Naive thymus-derived CD4-positive, alpha-beta T cell (primary cell): ENCODE measurements around the gene SPG7. TPM values are rescaled to one million over a fixed set of nuclear protein-coding genes. Genes with fewer than 3 reads are reported as not detected.
"Not testable (repeated sequence)": the region's sequence is repeated elsewhere in the genome, so short reads cannot be mapped to it uniquely, and the experiment has no call there.

Experiments
- ATAC-seq: fragments of 150-1000 bp; cut with Tn5 transposase; 2 replicates; pipeline ENCODE4 v1.10.0; 2021; ENCODE audit warnings: mild to moderate bottlenecking, moderate library complexity
- CTCF ChIA-PET: fragments of 350-600 bp; sonication (Branson Sonifier 250); formaldehyde crosslinking; loops from one replicate; lab custom pipeline; 2021; ENCODE audit warnings: antibody characterized with exemption; lab: Charles Lee
- POLR2A ChIA-PET: fragments of 350-600 bp; sonication (Branson Sonifier 250); formaldehyde crosslinking; loops from one replicate; lab custom pipeline; 2021; ENCODE audit warnings: antibody characterized with exemption, inconsistent platforms; lab: Charles Lee
- DNase-seq, 9 donors: peaks; one replicate each; pipeline versions ENCODE4 v3.0.0 to v3.0.0-alpha.2; 2020 to 2022; ENCODE audit warnings: mixed read lengths in 1 of 9
- H3K27ac ChIP-seq: one replicate; pipeline ENCODE4 v1.7.0; 2013; ENCODE audit warnings: mild to moderate bottlenecking, low read depth, low read length, moderate library complexity
- H3K27me3 ChIP-seq, 2 donors: one replicate each; pipeline ENCODE4 v1.7.0; 2013; ENCODE audit warnings: low read length in 2 of 2, mild to moderate bottlenecking in 2 of 2, moderate library complexity in 2 of 2; ENCODE audit not compliant: control insufficient read depth in 2 of 2, insufficient read depth in 2 of 2
- H3K36me3 ChIP-seq, 3 experiments: 1 replicate in 2 of 3; 2 replicates in 1 of 3; pipeline ENCODE4 v1.7.0; 2013; ENCODE audit warnings: low read length in 3 of 3, mild to moderate bottlenecking in 3 of 3, moderate library complexity in 1 of 3; ENCODE audit not compliant: insufficient read depth in 3 of 3, control insufficient read depth in 2 of 3
- H3K4me1 ChIP-seq, 2 donors: one replicate each; pipeline ENCODE4 v1.7.0; 2013; ENCODE audit warnings: low read length in 2 of 2, mild to moderate bottlenecking in 2 of 2, moderate library complexity in 1 of 2; ENCODE audit not compliant: control insufficient read depth in 2 of 2, insufficient read depth in 2 of 2
- H3K4me3 ChIP-seq: 2 replicates; pipeline ENCODE4 v1.7.0; 2013; ENCODE audit warnings: mild to moderate bottlenecking, low read length
- H3K9me3 ChIP-seq, 3 experiments: 1 replicate in 2 of 3; 2 replicates in 1 of 3; pipeline ENCODE4 v1.7.0; 2013; ENCODE audit warnings: low read length in 3 of 3; ENCODE audit not compliant: control insufficient read depth in 2 of 3
- H3K27ac Mint-ChIP-seq, 9 donors: one replicate each; pipeline ENCODE4 v1.8.0; 2020 to 2022; ENCODE audit warnings: mixed read lengths in 9 of 9, mild to moderate bottlenecking in 8 of 9, moderate library complexity in 5 of 9, inconsistent platforms in 2 of 9
- H3K27me3 Mint-ChIP-seq, 5 donors: one replicate each; pipeline ENCODE4 v1.8.0; 2021 to 2022; ENCODE audit warnings: mixed read lengths in 5 of 5, mild to moderate bottlenecking in 1 of 5
- H3K36me3 Mint-ChIP-seq, 5 donors: one replicate each; pipeline ENCODE4 v1.8.0; 2020 to 2022; ENCODE audit warnings: mixed read lengths in 5 of 5, mild to moderate bottlenecking in 3 of 5, inconsistent platforms in 1 of 5
- H3K4me1 Mint-ChIP-seq, 7 donors: one replicate each; pipeline ENCODE4 v1.8.0; 2020 to 2022; ENCODE audit warnings: mixed read lengths in 7 of 7, mild to moderate bottlenecking in 3 of 7, inconsistent platforms in 1 of 7
- H3K4me3 Mint-ChIP-seq, 10 donors: one replicate each; pipeline ENCODE4 v1.8.0; 2020 to 2022; ENCODE audit warnings: mild to moderate bottlenecking in 10 of 10, mixed read lengths in 10 of 10, moderate library complexity in 6 of 10, inconsistent platforms in 2 of 10
- H3K9me3 Mint-ChIP-seq, 11 donors: one replicate each; pipeline ENCODE4 v1.8.0; 2020 to 2022; ENCODE audit warnings: mixed read lengths in 11 of 11, mild to moderate bottlenecking in 4 of 11, inconsistent platforms in 1 of 11, moderate library complexity in 1 of 11
- intact Hi-C, 2 donors: fragments of 100-400 bp; cut with micrococcal nuclease; formaldehyde crosslinking; loops; one replicate each; pipeline ENCODE4 v1.15.1; 2023
- polyA plus RNA-seq, 2 donors: library from polyadenylated mRNA; unstranded; fragments of 300-500 nt; fragmentation: Illumina TruSeq; gene quantifications; one replicate each; pipeline ENCODE4 v1.2.3, GENCODE V29; 2021
- total RNA-seq, 6 experiments: library from RNA in 5 of 6; stranded (reverse) in 5 of 6; gene quantifications; 1 replicate in 5 of 6; 2 replicates in 1 of 6; pipeline ENCODE4 v1.2.3 and lab custom pipeline; 2021 to 2026

The SPG7 gene
- total and polyA plus RNA-seq, 7 experiments from 2014 or later, result 48.6 to 181 (median 151) TPM

GRCh38 chr16:89565506-89566372 is 57.5 kb downstream of the SPG7 start:
- Mint-ChIP-seq H3K27me3 (no peaks in the 10 kb centered on the region), H3K4me3 (peak overlapping the region; percentile 50 to 80 (median 65)), H3K4me1 (peaks cover 32 to 49% (median 46%) of the 10 kb centered on the region in 7 donors), H3K9me3 (peaks cover 0 to 4% (median 0%) of the 10 kb centered on the region in 11 donors), H3K27ac (peak overlapping the region in 7 of 9 donors; percentile 11 to 81 (median 58)), H3K36me3 (peaks cover 11 to 36% (median 15%) of the 10 kb centered on the region in 5 donors)
- Histone ChIP-seq H3K36me3 (peaks cover 16 to 39% (median 26%) of the 10 kb centered on the region in 3 experiments), H3K4me3 (peak overlapping the region; percentile 50), H3K27ac (peak overlapping the region; percentile 15), H3K27me3 (no peaks in the 10 kb centered on the region), H3K9me3 (no peaks in the 10 kb centered on the region), H3K4me1 (peaks cover 33 to 43% of the 10 kb centered on the region in 2 donors)
- ChIA-PET POLR2A (interaction anchor here (0.6 to 1.2 kb wide), 2 partner anchors 10 to 204 kb away, joined by 3 read pairs; partner anchors contain the start of gene CPNE7), CTCF (no interaction called here)
- ATAC-seq (peak; percentile 62), DNase-seq (peak in 5 of 9 donors; percentile 29 to 67 (median 33))
- intact Hi-C loops, result no loop called here

DNA sequence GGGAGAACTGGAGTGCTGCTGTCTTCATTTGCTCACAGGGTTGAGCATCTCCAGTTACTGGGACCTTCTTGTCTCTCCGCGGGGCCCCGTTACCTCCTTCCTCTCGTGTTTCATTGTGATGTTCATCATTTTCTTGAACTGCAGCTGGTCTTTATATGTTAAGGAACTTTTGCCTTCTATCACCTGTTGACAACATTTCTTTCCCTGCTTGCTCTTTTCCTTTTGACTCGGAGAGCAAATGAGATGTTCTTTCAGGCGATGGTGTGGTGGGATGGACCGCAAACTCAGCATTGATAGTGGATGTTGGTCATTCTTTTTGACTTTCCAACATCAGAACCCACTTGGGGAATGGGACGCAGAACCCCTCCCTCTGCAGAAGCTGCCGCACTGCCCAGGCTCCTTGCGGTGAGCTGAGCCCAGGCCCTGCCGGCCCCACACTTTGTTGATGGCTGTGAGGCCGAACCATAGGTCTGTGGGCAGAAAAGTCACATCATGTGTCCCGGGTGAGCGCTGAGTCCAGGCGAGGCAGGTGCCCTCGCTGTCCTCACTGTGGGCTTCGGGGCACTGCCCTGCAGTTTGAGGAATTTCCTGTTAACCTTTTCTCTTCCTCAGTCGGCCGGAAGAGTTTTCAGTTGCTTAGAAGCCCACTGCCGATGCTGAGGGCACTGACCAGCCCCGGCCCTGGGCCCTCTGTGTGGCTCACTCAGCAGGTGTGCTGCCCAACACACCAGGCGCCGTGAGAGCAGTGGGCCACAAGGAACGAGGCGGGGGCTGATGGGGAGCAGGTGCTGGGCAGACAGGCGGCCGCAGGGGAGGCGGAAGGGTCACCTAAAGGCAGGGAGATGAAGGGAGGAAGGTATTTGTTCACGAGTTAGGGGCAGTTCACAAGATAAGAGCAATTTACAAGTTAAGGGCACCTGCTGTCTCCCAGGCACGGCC is 59.7 kb downstream of the SPG7 start:
- Histone ChIP-seq H3K4me1 (peaks cover 23 to 27% of the 10 kb centered on the region in 2 donors), H3K9me3 (no peaks in the 10 kb centered on the region), H3K36me3 (peaks cover 12 to 19% (median 14%) of the 10 kb centered on the region in 3 experiments), H3K4me3 (no peak overlapping the region), H3K27ac (no peak overlapping the region), H3K27me3 (no peaks in the 10 kb centered on the region)
- Mint-ChIP-seq H3K9me3 (peaks cover 0 to 4% (median 0%) of the 10 kb centered on the region in 11 donors), H3K4me3 (no peak overlapping the region), H3K36me3 (peaks cover 0 to 20% (median 4%) of the 10 kb centered on the region in 5 donors), H3K27ac (peak overlapping the region in 1 of 9 donors; percentile 12), H3K27me3 (peaks cover 0 to 9% (median 5%) of the 10 kb centered on the region in 5 donors), H3K4me1 (peaks cover 26 to 50% (median 43%) of the 10 kb centered on the region in 7 donors)
- no peak for ATAC-seq
- ChIA-PET POLR2A (no interaction called here), CTCF (no interaction called here)
- no peak for DNase-seq
- intact Hi-C loops, result no loop called here

DNA sequence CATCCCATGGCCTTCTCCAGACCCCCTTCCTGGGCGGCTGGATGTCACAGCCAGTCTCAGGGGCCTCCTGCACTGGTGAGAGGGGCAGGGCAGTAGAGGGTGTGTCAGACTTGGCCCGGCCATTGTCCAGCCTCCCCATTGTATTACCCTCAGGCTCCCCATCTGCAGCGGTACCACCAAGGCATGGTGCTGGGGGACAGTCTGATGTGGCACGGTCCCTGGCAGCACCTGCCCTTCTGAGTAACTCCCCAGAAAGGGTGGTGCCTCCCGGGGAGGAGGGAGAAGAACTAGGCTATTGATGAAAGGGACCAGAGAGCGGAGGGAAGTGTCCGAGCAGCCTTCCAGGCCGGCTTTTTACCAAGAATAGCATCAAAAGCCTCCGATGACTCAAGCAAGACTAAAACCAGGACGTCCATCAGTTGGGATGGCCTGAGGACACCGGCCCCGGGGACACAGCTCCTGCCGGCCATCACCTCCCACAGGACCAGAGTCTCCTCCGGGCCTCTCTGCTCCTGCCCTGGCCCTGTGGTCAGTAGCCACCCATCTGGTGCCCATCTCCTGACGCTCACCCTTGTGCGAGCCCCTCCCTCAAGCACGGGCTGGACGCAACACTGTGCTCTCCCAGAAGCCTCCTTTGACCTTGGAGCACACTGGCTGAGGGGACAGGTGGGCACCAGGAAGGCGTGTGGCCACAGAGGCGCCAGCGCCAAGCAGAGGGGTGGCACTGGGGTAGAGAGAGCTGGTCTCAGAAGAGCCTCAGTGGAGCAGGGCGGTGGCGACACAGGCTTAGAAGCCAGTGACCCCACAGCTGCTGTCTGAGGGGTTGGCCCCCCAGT is 61.5 kb downstream of the SPG7 start:
- ATAC-seq, result no peak
- POLR2A ChIA-PET, result interaction anchor here (0.6 kb wide), 1 partner anchor 146 kb away, joined by 3 read pairs; no protein-coding TSS in a partner anchor
- H3K27me3 ChIP-seq, result no peaks in the 10 kb centered on the region
- H3K4me3 Mint-ChIP-seq, result no peak overlapping the region
- H3K36me3 Mint-ChIP-seq, result peaks cover 0 to 6% (median 0%) of the 10 kb centered on the region in 5 donors
- peaks cover 3 to 20% (median 12%) of the 10 kb centered on the region in 5 donors for H3K27me3 Mint-ChIP-seq
- intact Hi-C loops, result no loop called here
- peaks cover 23 to 47% (median 33%) of the 10 kb centered on the region in 7 donors for H3K4me1 Mint-ChIP-seq
- no peak overlapping the region for H3K4me3 ChIP-seq
- H3K36me3 ChIP-seq, result peaks cover 0 to 2% (median 0%) of the 10 kb centered on the region in 3 experiments
- H3K27ac ChIP-seq, result no peak overlapping the region
- CTCF ChIA-PET, result no interaction called here
- no peak overlapping the region for H3K27ac Mint-ChIP-seq
- H3K4me1 ChIP-seq, result peaks cover 15 to 24% of the 10 kb centered on the region in 2 donors
- H3K9me3 ChIP-seq, result no peaks in the 10 kb centered on the region
- peaks cover 0 to 3% (median 0%) of the 10 kb centered on the region in 11 donors for H3K9me3 Mint-ChIP-seq
- DNase-seq, result no peak

DNA sequence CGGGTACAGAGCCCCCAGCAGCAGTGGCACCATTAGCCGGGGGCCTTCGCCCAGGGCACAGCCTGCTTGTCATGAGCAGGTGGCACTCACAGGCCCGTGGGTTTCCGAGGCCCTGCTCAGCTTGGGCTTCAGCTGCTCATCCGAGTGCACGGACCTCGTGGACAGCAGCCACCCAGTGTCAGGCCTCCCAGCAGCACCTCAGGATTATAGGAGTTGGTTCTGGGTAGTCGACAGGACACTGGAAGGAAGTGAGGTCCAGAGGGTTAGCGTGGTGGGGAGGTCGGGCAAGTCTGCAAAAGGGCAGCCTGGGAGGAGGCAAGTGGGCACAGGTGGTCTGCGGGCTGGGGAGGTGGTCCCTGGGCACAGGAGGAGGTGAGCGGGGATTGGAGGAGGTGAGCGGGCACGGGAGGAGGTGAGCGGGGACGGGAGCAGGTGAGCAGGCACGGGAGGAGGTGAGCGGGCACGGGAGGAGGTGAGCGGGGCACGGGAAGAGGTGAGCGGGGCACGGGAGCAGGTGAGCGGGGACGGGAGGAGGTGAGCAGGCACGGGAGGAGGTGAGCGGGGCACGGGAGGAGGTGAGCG is 62.2 kb downstream of the SPG7 start:
- Mint-ChIP-seq H3K27ac (no peak overlapping the region), H3K4me1 (peaks cover 18 to 40% (median 26%) of the 10 kb centered on the region in 7 donors), H3K36me3 (peaks cover 0 to 2% (median 0%) of the 10 kb centered on the region in 5 donors), H3K4me3 (no peak overlapping the region), H3K27me3 (peaks cover 3 to 22% (median 12%) of the 10 kb centered on the region in 5 donors), H3K9me3 (peaks cover 0 to 3% (median 0%) of the 10 kb centered on the region in 11 donors)
- Histone ChIP-seq H3K9me3 (no peaks in the 10 kb centered on the region), H3K4me3 (no peak overlapping the region), H3K27ac (no peak overlapping the region), H3K4me1 (peaks cover 8 to 27% of the 10 kb centered on the region in 2 donors), H3K27me3 (no peaks in the 10 kb centered on the region), H3K36me3 (no peaks in the 10 kb centered on the region)
- POLR2A ChIA-PET, result no interaction called here
- intact Hi-C loops, result no loop called here
- no peak for DNase-seq
- CTCF ChIA-PET, result no interaction called here
- ATAC-seq, result no peak

- H3K27me3 ChIP-seq, H3K36me3 ChIP-seq, H3K9me3 ChIP-seq, H3K27ac ChIP-seq, DNase-seq, intact Hi-C loops, H3K9me3 Mint-ChIP-seq, H3K27ac Mint-ChIP-seq, CTCF ChIA-PET, H3K36me3 Mint-ChIP-seq, POLR2A ChIA-PET, ATAC-seq, H3K4me3 ChIP-seq, H3K4me3 Mint-ChIP-seq: not testable (repeated sequence)
- H3K4me1 Mint-ChIP-seq, result peaks cover 12 to 33% (median 19%) of the 10 kb centered on the region in 7 donors
- peaks cover 1 to 21% of the 10 kb centered on the region in 2 donors for H3K4me1 ChIP-seq
- H3K27me3 Mint-ChIP-seq, result peaks cover 3 to 22% (median 12%) of the 10 kb centered on the region in 5 donors
Observed at GRCh38 chr16:89570983-89571598, 62.9 kb downstream of the SPG7 start.
